CD14-positive monocyte (primary cell): ENCODE data around the gene AMBP. TPM values are rescaled to one million over a fixed set of nuclear protein-coding genes. Genes with fewer than 3 reads are reported as not detected.

Experiments
- DNase-seq, 3 donors: peaks; one replicate each; pipeline ENCODE4 v3.0.0-alpha.2; 2011 to 2022
- H2AFZ ChIP-seq: 2 replicates; pipeline ENCODE4 v1.6.0; 2012; ENCODE audit warnings: mild to moderate bottlenecking, low read depth, low read length, inconsistent platforms; ENCODE audit not compliant: insufficient read depth, poor library complexity, severe bottlenecking
- H3K27ac ChIP-seq, 2 donors: 1 replicate in 1 of 2; 2 replicates in 1 of 2; pipeline ENCODE4 v1.5.1; 2012 to 2013; ENCODE audit warnings: low read length in 2 of 2, control low read depth in 1 of 2, inconsistent platforms in 1 of 2, low read depth in 1 of 2, mild to moderate bottlenecking in 1 of 2
- H3K27me3 ChIP-seq, 2 donors: one replicate each; pipeline versions ENCODE4 v1.6.0 to v1.6.1; 2011 to 2013; ENCODE audit warnings: low read length in 2 of 2; ENCODE audit not compliant: control insufficient read depth in 2 of 2, insufficient read depth in 2 of 2
- H3K36me3 ChIP-seq, 2 donors: replicated peaks in 1 of 2; 1 replicate in 1 of 2; 2 replicates in 1 of 2; pipeline versions ENCODE4 v1.5.1 to v1.6.1; 2012 to 2013; ENCODE audit warnings: low read length in 2 of 2, control low read depth in 1 of 2, inconsistent platforms in 1 of 2, mild to moderate bottlenecking in 1 of 2; ENCODE audit not compliant: insufficient read depth in 2 of 2, control insufficient read depth in 1 of 2
- H3K4me1 ChIP-seq, 2 donors: 1 replicate in 1 of 2; 2 replicates in 1 of 2; pipeline versions ENCODE4 v1.5.1 to v1.6.1; 2012 to 2013; ENCODE audit warnings: low read length in 2 of 2, control low read depth in 1 of 2, inconsistent platforms in 1 of 2, mild to moderate bottlenecking in 1 of 2, moderate library complexity in 1 of 2; ENCODE audit not compliant: insufficient read depth in 2 of 2, control insufficient read depth in 1 of 2
- H3K4me2 ChIP-seq: replicated peaks from 2 replicates; pipeline ENCODE3; 2012; ENCODE audit warnings: low read length, moderate library complexity, mild to moderate bottlenecking; ENCODE audit not compliant: poor library complexity, severe bottlenecking; ENCODE audit errors: extremely low read depth
- H3K4me3 ChIP-seq, 3 experiments: fragments of 200-600 bp in 1 of 3; sonication (generic) in 1 of 3; replicated peaks in 1 of 3; 1 replicate in 2 of 3; 2 replicates in 1 of 3; pipeline ENCODE4 v1.5.1; 2011 to 2013; ENCODE audit warnings: low read length in 3 of 3, mild to moderate bottlenecking in 3 of 3, control low read depth in 2 of 3, low read depth in 2 of 3, inconsistent platforms in 1 of 3, moderate library complexity in 1 of 3
- H3K79me2 ChIP-seq: 2 replicates; pipeline ENCODE4 v1.6.0; 2012; ENCODE audit warnings: mild to moderate bottlenecking, control low read depth, inconsistent platforms, low read length, moderate library complexity; ENCODE audit not compliant: insufficient read depth
- H3K9ac ChIP-seq: 2 replicates; pipeline ENCODE4 v1.6.0; 2017; ENCODE audit warnings: low read length, mild to moderate bottlenecking; ENCODE audit not compliant: insufficient read depth, poor library complexity, severe bottlenecking
- H3K9me3 ChIP-seq, 2 donors: replicated peaks in 1 of 2; 1 replicate in 1 of 2; 2 replicates in 1 of 2; pipeline versions ENCODE4 v1.5.1 to v1.6.1; 2012 to 2013; ENCODE audit warnings: low read length in 2 of 2, control low read depth in 1 of 2; ENCODE audit not compliant: control insufficient read depth in 1 of 2, insufficient read depth in 1 of 2
- H4K20me1 ChIP-seq: 2 replicates; pipeline ENCODE4 v1.6.0; 2012; ENCODE audit warnings: mild to moderate bottlenecking, low read length, control low read depth, moderate library complexity; ENCODE audit not compliant: insufficient read depth
- H3K27ac Mint-ChIP-seq, 7 donors: one replicate each; pipeline ENCODE4 v1.8.0; 2020; ENCODE audit warnings: mild to moderate bottlenecking in 7 of 7, mixed read lengths in 7 of 7, moderate library complexity in 6 of 7, inconsistent platforms in 2 of 7
- H3K27me3 Mint-ChIP-seq, 3 donors: one replicate each; pipeline ENCODE4 v1.8.0; 2021 to 2022; ENCODE audit warnings: low read depth in 3 of 3, mild to moderate bottlenecking in 3 of 3, mixed read lengths in 3 of 3, moderate library complexity in 3 of 3, inconsistent platforms in 1 of 3
- H3K36me3 Mint-ChIP-seq, 2 donors: one replicate each; pipeline ENCODE4 v1.8.0; 2020; ENCODE audit warnings: mixed read lengths in 2 of 2, inconsistent platforms in 1 of 2, mild to moderate bottlenecking in 1 of 2
- H3K4me1 Mint-ChIP-seq: one replicate; pipeline ENCODE4 v1.8.0; 2020; ENCODE audit warnings: mild to moderate bottlenecking, mixed read lengths
- H3K4me3 Mint-ChIP-seq, 2 donors: one replicate each; pipeline ENCODE4 v1.8.0; 2020; ENCODE audit warnings: mild to moderate bottlenecking in 2 of 2, mixed read lengths in 2 of 2, moderate library complexity in 1 of 2
- H3K9me3 Mint-ChIP-seq, 7 donors: one replicate each; pipeline ENCODE4 v1.8.0; 2020 to 2022; ENCODE audit warnings: mixed read lengths in 7 of 7, mild to moderate bottlenecking in 6 of 7, moderate library complexity in 6 of 7, inconsistent platforms in 2 of 7
- CTCF ChIP-seq: fragments of 200-600 bp; IDR thresholded peaks from one replicate; pipeline ENCODE4 v1.8.0; 2022; ENCODE audit warnings: antibody characterized with exemption, mild to moderate bottlenecking
- WGBS: methylation state at CpG from one replicate; pipeline ENCODE4 v1.1.5; 2013; ENCODE audit warnings: missing lambda C conversion rate; ENCODE audit not compliant: insufficient coverage; 5-methylcytosine and 5-hydroxymethylcytosine counted together
- intact Hi-C, 2 donors: fragments of 100-400 bp; cut with micrococcal nuclease; formaldehyde crosslinking; loops; one replicate each; pipeline versions ENCODE4 v1.15.0 to v1.15.1; 2023
- polyA plus RNA-seq, 3 donors: library from polyadenylated mRNA; depleted of rRNA in 1 of 3; unstranded in 2 of 3; stranded (reverse) in 1 of 3; fragments of 300-500 nt in 2 of 3; fragments of >200 nt in 1 of 3; fragmentation: Illumina TruSeq in 2 of 3; gene quantifications; 1 replicate in 2 of 3; 2 replicates in 1 of 3; pipeline ENCODE4 v1.2.3, GENCODE V29; 2012 to 2021

Gene AMBP
- polyA plus RNA-seq, 3 donors: not detected

- Histone ChIP-seq H2AFZ (no peak overlapping the region), H3K9ac (no peak overlapping the region), H3K4me2 (no peak overlapping the region), H3K4me1 (no peaks in the 10 kb centered on the region), H3K27me3 (no peaks in the 10 kb centered on the region), H3K36me3 (no peaks in the 10 kb centered on the region), H3K4me3 (no peak overlapping the region), H3K27ac (no peak overlapping the region), H3K79me2 (no peaks in the 10 kb centered on the region), H3K9me3 (no peaks in the 10 kb centered on the region), H4K20me1 (no peaks in the 10 kb centered on the region)
- no peak for DNase-seq
- intact Hi-C loops: no loop called here
- WGBS: 92% methylated on average over 4 of the region's 4 CpGs
- H3K27me3 Mint-ChIP-seq: peaks cover 0 to 8% (median 2%) of the 10 kb centered on the region in 3 donors
- TF ChIP-seq CTCF: no peak
- peaks cover 0 to 11% (median 0%) of the 10 kb centered on the region in 7 donors for H3K9me3 Mint-ChIP-seq
- no peaks in the 10 kb centered on the region for H3K36me3 Mint-ChIP-seq
- H3K27ac Mint-ChIP-seq: no peak overlapping the region
- no peaks in the 10 kb centered on the region for H3K4me1 Mint-ChIP-seq
- no peak overlapping the region for H3K4me3 Mint-ChIP-seq
Observed at GRCh38 chr9:114089206-114089840, 11.2 kb upstream of the AMBP start.

- Mint-ChIP-seq H3K27ac (no peak overlapping the region), H3K4me3 (no peak overlapping the region), H3K27me3 (peaks cover 0 to 8% (median 2%) of the 10 kb centered on the region in 3 donors), H3K36me3 (no peaks in the 10 kb centered on the region), H3K4me1 (no peaks in the 10 kb centered on the region), H3K9me3 (peaks cover 0 to 11% (median 0%) of the 10 kb centered on the region in 7 donors)
- no peak for DNase-seq
- H3K9me3 ChIP-seq: no peaks in the 10 kb centered on the region
- H3K27ac ChIP-seq: no peak overlapping the region
- no peak overlapping the region for H3K9ac ChIP-seq
- no peaks in the 10 kb centered on the region for H3K27me3 ChIP-seq
- intact Hi-C loops: no loop called here
- no peak overlapping the region for H2AFZ ChIP-seq
- H3K36me3 ChIP-seq: no peaks in the 10 kb centered on the region
- H3K4me3 ChIP-seq: no peak overlapping the region
- H4K20me1 ChIP-seq: no peaks in the 10 kb centered on the region
- no peak for TF ChIP-seq CTCF
- 91% methylated on average over 6 of the region's 7 CpGs for WGBS
- no peaks in the 10 kb centered on the region for H3K79me2 ChIP-seq
- no peak overlapping the region for H3K4me2 ChIP-seq
- H3K4me1 ChIP-seq: no peaks in the 10 kb centered on the region
Observed at GRCh38 chr9:114088571-114089170, 10.6 kb upstream of the AMBP start.
